Activated CD4-positive, alpha-beta T cell treated with anti-CD3 and anti-CD28 coated beads, Interleukin-2, amount 10 ng/mL, durations not matched to agents 7 days and 5 days (primary cell): ENCODE results near the gene TNKS1BP1. TPM values are rescaled to one million over a fixed set of nuclear protein-coding genes. Genes with fewer than 3 reads are reported as not detected.
A peak's percentile ranks its signal among the peaks of the same experiment; 100 is the strongest.
"Not testable (repeated sequence)": the region's sequence is repeated elsewhere in the genome, so short reads cannot be mapped to it uniquely, and the experiment has no call there.

Source experiments
- CTCF ChIA-PET: fragments of 350-600 bp; sonication (Branson Sonifier 250); formaldehyde crosslinking; loops from one replicate; lab custom pipeline; 2021; ENCODE audit warnings: antibody characterized with exemption; lab: Charles Lee
- POLR2A ChIA-PET: fragments of 350-600 bp; sonication (Branson Sonifier 250); formaldehyde crosslinking; loops from one replicate; lab custom pipeline; 2021; ENCODE audit warnings: antibody characterized with exemption; lab: Charles Lee
- DNase-seq: peaks from one replicate; pipeline ENCODE4 v3.0.0-alpha.2; 2020
- H3K27ac Mint-ChIP-seq: one replicate; pipeline ENCODE4 v1.8.0; 2021; ENCODE audit warnings: mild to moderate bottlenecking, moderate library complexity, mixed read lengths
- H3K27me3 Mint-ChIP-seq: one replicate; pipeline ENCODE4 v1.8.0; 2021; ENCODE audit warnings: mixed read lengths
- H3K36me3 Mint-ChIP-seq: one replicate; pipeline ENCODE4 v1.8.0; 2021; ENCODE audit warnings: low read depth, mixed read lengths
- H3K4me1 Mint-ChIP-seq: one replicate; pipeline ENCODE4 v1.8.0; 2021; ENCODE audit warnings: mixed read lengths
- H3K4me3 Mint-ChIP-seq: one replicate; pipeline ENCODE4 v1.8.0; 2021; ENCODE audit warnings: mild to moderate bottlenecking, moderate library complexity, mixed read lengths
- H3K9me3 Mint-ChIP-seq: one replicate; pipeline ENCODE4 v1.8.0; 2021; ENCODE audit warnings: mixed read lengths
- total RNA-seq, 2 experiments: library from RNA; stranded (reverse); gene quantifications; one replicate each; pipeline ENCODE4 v1.2.3, GENCODE V29; 2021

Gene TNKS1BP1
- total RNA-seq, 2 experiments from 2014 or later, result 8.9 to 10.4 TPM

GRCh38 chr11:57336856-57337255, 12.1 kb upstream of the TNKS1BP1 start:
- Mint-ChIP-seq H3K27ac (peak overlapping the region; percentile 98), H3K4me3 (peak overlapping the region; percentile 89), H3K36me3 (peaks cover 25% of the 10 kb centered on the region), H3K4me1 (peaks cover 40% of the 10 kb centered on the region)
- H3K27me3 Mint-ChIP-seq, DNase-seq, H3K9me3 Mint-ChIP-seq: not testable (repeated sequence)
- ChIA-PET POLR2A (interaction anchor here (1.0 kb wide), 1 partner anchor 11 kb away, joined by 11 read pairs; no protein-coding TSS in a partner anchor), CTCF (interaction anchor here (0.7 to 1.9 kb wide), 3 partner anchors 9 to 129 kb away, joined by 3 to 7 read pairs (median 4); no protein-coding TSS in a partner anchor)

- DNase-seq, result peak; percentile 34
- peak overlapping the region; percentile 98 for H3K27ac Mint-ChIP-seq
- peaks cover 32% of the 10 kb centered on the region for H3K36me3 Mint-ChIP-seq
- POLR2A ChIA-PET, result interaction anchor here (1.0 kb wide), 1 partner anchor 11 kb away, joined by 11 read pairs; no protein-coding TSS in a partner anchor
- peak overlapping the region; percentile 89 for H3K4me3 Mint-ChIP-seq
- CTCF ChIA-PET, result interaction anchor here (0.7 to 1.9 kb wide), 5 partner anchors 10 to 157 kb away, joined by 3 to 8 read pairs (median 6); no protein-coding TSS in a partner anchor
- peaks cover 42% of the 10 kb centered on the region for H3K4me1 Mint-ChIP-seq
- no peaks in the 10 kb centered on the region for H3K9me3 Mint-ChIP-seq
- H3K27me3 Mint-ChIP-seq, result peaks cover 5% of the 10 kb centered on the region
Observed at GRCh38 chr11:57336111-57336666, 11.4 kb upstream of the TNKS1BP1 start.

GRCh38 chr11:57335343-57336110, 10.8 kb upstream of the TNKS1BP1 start, which contains the start of gene SSRP1:
Gene SSRP1 (minus strand): TSS chr11:57335892. CDS start chr11:57335121, 771 bp downstream.
- CTCF ChIA-PET, result interaction anchor here (1.2 to 1.9 kb wide), 5 partner anchors 9 to 158 kb away, joined by 3 to 8 read pairs (median 6); partner anchors contain the start of gene TNKS1BP1
- Mint-ChIP-seq H3K36me3 (peaks cover 39% of the 10 kb centered on the region), H3K4me1 (peaks cover 46% of the 10 kb centered on the region)

GRCh38 chr11:57335023-57335342, 10.2 kb upstream of the TNKS1BP1 start:
- peak overlapping the region; percentile 98 for H3K27ac Mint-ChIP-seq
- H3K4me1 Mint-ChIP-seq, result peaks cover 50% of the 10 kb centered on the region
- POLR2A ChIA-PET, result no interaction called here
- no peaks in the 10 kb centered on the region for H3K9me3 Mint-ChIP-seq
- DNase-seq, result no peak
- CTCF ChIA-PET, result interaction anchor here (1.2 to 1.9 kb wide), 5 partner anchors 9 to 158 kb away, joined by 3 to 8 read pairs (median 6); partner anchors contain the start of gene TNKS1BP1
- peaks cover 5% of the 10 kb centered on the region for H3K27me3 Mint-ChIP-seq
- peaks cover 44% of the 10 kb centered on the region for H3K36me3 Mint-ChIP-seq
- H3K4me3 Mint-ChIP-seq, result peak overlapping the region; percentile 89

More at GRCh38 chr11:57335343-57336110, 10.8 kb upstream of the TNKS1BP1 start, which contains the start of gene SSRP1:
- POLR2A ChIA-PET, result interaction anchor here (1.0 kb wide), 1 partner anchor 10 kb away, joined by 11 read pairs; no protein-coding TSS in a partner anchor
- Mint-ChIP-seq H3K4me3 (peak within 1 kb of the TSS; percentile 89), H3K9me3 (no peaks in the 10 kb centered on the region), H3K27ac (peak within 1 kb of the TSS; percentile 98), H3K27me3 (peaks cover 5% of the 10 kb centered on the region)
- peak; percentile 90 for DNase-seq

GRCh38 chr11:57332694-57333440, 8.1 kb upstream of the TNKS1BP1 start:
- Mint-ChIP-seq H3K27ac (no peak overlapping the region), H3K9me3 (no peaks in the 10 kb centered on the region), H3K27me3 (no peaks in the 10 kb centered on the region), H3K4me1 (peaks cover 56% of the 10 kb centered on the region), H3K36me3 (peaks cover 63% of the 10 kb centered on the region), H3K4me3 (no peak overlapping the region)
- POLR2A ChIA-PET, result no interaction called here
- DNase-seq, result no peak
- CTCF ChIA-PET, result interaction anchor here (0.9 kb wide), 1 partner anchor 15 kb away, joined by 3 read pairs; no protein-coding TSS in a partner anchor

- peaks cover 67% of the 10 kb centered on the region for H3K4me1 Mint-ChIP-seq
- ChIA-PET CTCF (no interaction called here), POLR2A (no interaction called here)
- no peaks in the 10 kb centered on the region for H3K27me3 Mint-ChIP-seq
- no peak overlapping the region for H3K27ac Mint-ChIP-seq
- H3K4me3 Mint-ChIP-seq, result no peak overlapping the region
- DNase-seq, result no peak
- peaks cover 74% of the 10 kb centered on the region for H3K36me3 Mint-ChIP-seq
- H3K9me3 Mint-ChIP-seq, result no peaks in the 10 kb centered on the region
Observed at GRCh38 chr11:57331720-57332119, 7.0 kb upstream of the TNKS1BP1 start.

- Mint-ChIP-seq H3K36me3 (peaks cover 86% of the 10 kb centered on the region), H3K27ac (no peak overlapping the region), H3K4me1 (peaks cover 73% of the 10 kb centered on the region), H3K9me3 (no peaks in the 10 kb centered on the region), H3K27me3 (no peaks in the 10 kb centered on the region), H3K4me3 (no peak overlapping the region)
- no peak for DNase-seq
- POLR2A ChIA-PET, result no interaction called here
- CTCF ChIA-PET, result no interaction called here
Observed at GRCh38 chr11:57330029-57330428, 5.3 kb upstream of the TNKS1BP1 start.

- ChIA-PET CTCF (interaction anchor here (1.6 kb wide), 1 partner anchor 16 kb away, joined by 4 read pairs; no protein-coding TSS in a partner anchor), POLR2A (no interaction called here)
- Mint-ChIP-seq H3K27ac (no peak overlapping the region), H3K36me3 (peaks cover 68% of the 10 kb centered on the region), H3K9me3 (no peaks in the 10 kb centered on the region), H3K4me3 (no peak overlapping the region), H3K4me1 (peaks cover 58% of the 10 kb centered on the region), H3K27me3 (no peaks in the 10 kb centered on the region)
- DNase-seq, result no peak
Observed at GRCh38 chr11:57327721-57328120, 3.0 kb upstream of the TNKS1BP1 start.

- Mint-ChIP-seq H3K27ac (peak overlapping the region; percentile 94), H3K4me1 (peaks cover 57% of the 10 kb centered on the region), H3K27me3 (no peaks in the 10 kb centered on the region), H3K36me3 (peaks cover 51% of the 10 kb centered on the region), H3K9me3 (no peaks in the 10 kb centered on the region), H3K4me3 (peak overlapping the region; percentile 82)
- CTCF ChIA-PET, result interaction anchor here (0.6 to 1.7 kb wide), 5 partner anchors 9 to 1460 kb away, joined by 3 to 8 read pairs (median 3); partner anchors contain the start of gene SSRP1
- no peak for DNase-seq
- POLR2A ChIA-PET, result interaction anchor here (0.8 to 1.1 kb wide), 2 partner anchors 10 to 14 kb away, joined by 3 to 11 read pairs; partner anchors contain the start of gene SSRP1
Observed at GRCh38 chr11:57325735-57326048, 940 bp upstream of the TNKS1BP1 start.

- peak; percentile 16 for DNase-seq
- ChIA-PET POLR2A (no interaction called here), CTCF (interaction anchor here (0.9 to 2.2 kb wide), 4 partner anchors 10 to 16 kb away, joined by 3 to 7 read pairs (median 3); partner anchors contain the start of gene SSRP1)
- no peaks in the 10 kb centered on the region for H3K9me3 Mint-ChIP-seq
- H3K4me3 Mint-ChIP-seq, result peak overlapping the region; percentile 82
- no peaks in the 10 kb centered on the region for H3K27me3 Mint-ChIP-seq
- peaks cover 37% of the 10 kb centered on the region for H3K36me3 Mint-ChIP-seq
- peaks cover 50% of the 10 kb centered on the region for H3K4me1 Mint-ChIP-seq
- H3K27ac Mint-ChIP-seq, result peak overlapping the region; percentile 89
Observed at GRCh38 chr11:57324154-57324885, 432 bp downstream of the TNKS1BP1 start.

GRCh38 chr11:57323855-57324153, 948 bp downstream of the TNKS1BP1 start:
- no peaks in the 10 kb centered on the region for H3K9me3 Mint-ChIP-seq
- H3K4me1 Mint-ChIP-seq, result peaks cover 48% of the 10 kb centered on the region
- ChIA-PET CTCF (interaction anchor here (1.1 to 2.2 kb wide), 2 partner anchors 10 to 12 kb away, joined by 3 to 7 read pairs; no protein-coding TSS in a partner anchor), POLR2A (no interaction called here)
- no peak for DNase-seq
- H3K36me3 Mint-ChIP-seq, result peaks cover 35% of the 10 kb centered on the region
- peak overlapping the region; percentile 89 for H3K27ac Mint-ChIP-seq
- peak overlapping the region; percentile 76 for H3K4me3 Mint-ChIP-seq
- no peaks in the 10 kb centered on the region for H3K27me3 Mint-ChIP-seq
